DOHH2 (cell line): ENCODE data around the gene TMEM132E.

ENCODE experiments used
- CTCF ChIP-seq: fragments of 200-600 bp; sonication (generic); IDR thresholded peaks from one replicate; pipeline ENCODE4 v1.5.1; 2014; ENCODE audit warnings: antibody characterized with exemption, mild to moderate bottlenecking, low read depth, low read length; ENCODE audit not compliant: poor library complexity, severe bottlenecking
- EZH2phosphoT487 ChIP-seq: fragments of 200-600 bp; sonication (generic); IDR thresholded peaks from 2 replicates; pipeline ENCODE4 v1.6.1; 2017; ENCODE audit warnings: borderline replicate concordance, mild to moderate bottlenecking, antibody characterized with exemption, low read length, moderate library complexity, mixed read lengths

GRCh38 chr17:34539881-34540280 lies 39.5 kb upstream of the TMEM132E start:
- TF ChIP-seq CTCF (no peak), EZH2phosphoT487 (no peak)
